Ammon's horn (tissue), 1 donor: ENCODE measurements around the gene ANKS1A.
"Not testable (repeated sequence)": the region's sequence is repeated elsewhere in the genome, so short reads cannot be mapped to it uniquely, and the experiment has no call there.

Experiments used
- DNase-seq: peaks from one replicate; pipeline ENCODE4 v3.0.0-alpha.2; 2016; ENCODE audit warnings: low spot score

The ANKS1A gene

DNA sequence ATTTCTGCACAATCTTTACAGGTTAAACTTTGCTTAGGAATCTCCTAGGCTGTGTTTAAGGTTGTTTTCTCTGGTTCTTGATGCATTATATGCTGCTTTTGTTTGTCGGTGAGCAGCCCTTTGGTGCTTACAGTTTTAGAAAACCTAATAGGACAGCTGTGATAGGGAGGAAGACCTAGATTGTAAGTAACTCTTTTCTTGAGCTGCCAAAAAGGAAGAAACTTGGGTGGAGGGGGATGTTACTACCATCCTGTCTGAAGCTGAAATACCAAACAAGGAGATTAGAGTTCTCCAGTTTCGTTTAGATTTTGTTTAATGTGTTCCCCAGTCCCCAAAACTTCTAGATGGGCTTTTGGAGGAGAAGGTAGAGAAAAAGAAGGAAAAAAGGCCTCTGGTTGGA lies 72.0 kb downstream of the ANKS1A start:
- DNase-seq = no peak

DNA sequence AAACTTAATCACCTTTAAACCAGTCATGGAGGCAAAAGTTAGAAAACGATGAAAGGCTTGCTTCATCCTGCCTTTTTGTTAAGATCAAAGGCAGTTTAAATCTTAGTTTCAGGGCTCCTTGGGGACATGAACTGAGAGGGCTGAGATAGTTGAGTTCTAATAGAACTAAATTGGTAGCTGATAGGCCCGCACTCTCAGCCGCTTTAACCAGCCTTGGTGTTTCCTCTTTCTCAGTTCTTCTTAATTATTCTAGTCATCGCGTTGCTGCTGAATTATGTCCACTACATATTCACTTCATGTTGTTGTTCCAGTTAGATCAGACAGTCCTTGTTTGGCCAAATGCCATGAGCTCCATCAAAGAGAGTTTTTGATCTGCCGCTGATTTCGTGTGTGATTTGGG lies 72.5 kb downstream of the ANKS1A start:
- DNase-seq = no peak

DNA sequence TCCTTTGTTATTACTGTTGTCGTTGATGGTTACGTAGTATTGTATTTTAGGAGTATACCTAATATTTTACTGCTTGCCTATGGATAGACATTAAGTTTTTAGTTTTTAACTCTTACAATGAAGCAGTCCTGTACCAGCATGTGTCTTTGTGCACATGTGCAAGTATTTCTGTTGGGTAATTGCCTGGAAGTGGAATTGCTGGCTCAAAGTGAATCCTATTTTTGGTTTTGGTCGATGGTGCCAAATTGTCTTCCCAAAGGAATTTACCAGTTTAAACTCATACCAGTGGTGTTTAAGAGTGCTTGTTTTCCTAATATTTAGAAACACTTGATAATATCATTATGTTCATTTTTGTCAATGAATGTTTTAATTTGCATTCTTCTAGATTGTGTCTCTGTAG lies 75.5 kb downstream of the ANKS1A start:
- no peak for DNase-seq

DNA sequence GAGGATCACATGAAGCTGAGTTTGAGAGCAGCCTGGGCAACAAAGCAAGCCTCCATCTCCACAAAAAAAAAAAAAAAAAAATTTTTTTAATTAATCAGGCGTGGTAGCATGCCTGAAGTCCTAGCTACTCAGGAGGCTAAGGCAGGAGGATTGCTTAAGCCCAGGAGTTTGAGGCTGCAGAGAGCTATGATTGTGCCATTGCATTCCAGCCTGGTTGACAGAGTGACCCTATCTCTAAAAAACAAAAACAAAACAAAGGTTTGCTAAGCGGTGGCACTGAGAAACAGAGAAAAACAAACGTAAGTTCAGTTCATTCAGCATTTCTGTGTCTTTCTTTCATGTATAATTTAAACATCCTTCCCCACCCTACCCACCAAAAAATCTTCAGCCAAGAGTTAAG lies 78.4 kb downstream of the ANKS1A start:
- DNase-seq = no peak

DNA sequence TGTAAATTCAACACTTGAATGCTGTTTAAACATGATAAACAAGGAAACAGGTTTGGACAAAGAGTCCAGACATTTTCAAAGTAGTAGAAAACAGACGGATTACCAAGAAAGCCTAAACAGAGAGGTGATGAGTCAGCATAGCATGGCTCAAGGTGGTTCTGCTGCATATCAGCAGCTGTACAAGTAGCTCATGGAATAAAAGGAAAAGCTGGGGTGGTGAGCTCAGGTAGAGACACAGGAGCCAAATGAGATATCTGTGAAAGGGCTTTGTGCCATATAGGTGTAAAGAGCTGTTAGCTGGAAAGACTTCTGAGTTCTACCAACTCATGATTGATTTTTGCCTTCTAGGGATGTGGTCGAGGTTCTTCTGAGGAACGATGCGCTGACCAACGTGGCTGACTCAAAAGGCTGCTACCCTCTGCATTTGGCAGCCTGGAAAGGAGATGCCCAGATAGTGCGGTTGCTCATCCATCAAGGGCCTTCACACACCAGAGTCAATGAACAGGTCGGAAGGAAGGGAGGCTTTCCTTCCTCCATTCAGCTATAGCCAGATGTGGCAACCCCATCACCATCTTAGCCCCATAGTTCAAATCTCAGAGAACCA lies 80.7 kb downstream of the ANKS1A start:
- DNase-seq = no peak

DNA sequence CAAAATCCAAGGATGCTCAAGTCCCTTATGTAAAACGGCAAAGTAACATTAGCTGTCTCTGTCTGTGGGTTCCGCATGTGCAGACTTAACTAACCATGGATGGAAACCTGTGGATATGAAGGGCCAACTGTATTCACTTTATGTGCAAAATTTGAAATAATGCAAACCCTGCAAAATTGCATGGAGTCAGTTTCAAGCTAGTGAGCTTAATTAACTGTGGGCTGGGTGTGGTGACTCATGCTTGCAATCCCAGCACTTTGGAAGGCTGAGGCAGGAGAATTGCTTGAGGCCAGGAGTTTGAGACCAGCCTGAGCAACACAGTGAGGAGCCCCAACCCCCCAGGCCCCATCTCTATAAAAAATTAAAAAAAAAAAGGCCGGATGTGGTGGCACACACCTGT lies 81.4 kb downstream of the ANKS1A start:
- DNase-seq = no peak

DNA sequence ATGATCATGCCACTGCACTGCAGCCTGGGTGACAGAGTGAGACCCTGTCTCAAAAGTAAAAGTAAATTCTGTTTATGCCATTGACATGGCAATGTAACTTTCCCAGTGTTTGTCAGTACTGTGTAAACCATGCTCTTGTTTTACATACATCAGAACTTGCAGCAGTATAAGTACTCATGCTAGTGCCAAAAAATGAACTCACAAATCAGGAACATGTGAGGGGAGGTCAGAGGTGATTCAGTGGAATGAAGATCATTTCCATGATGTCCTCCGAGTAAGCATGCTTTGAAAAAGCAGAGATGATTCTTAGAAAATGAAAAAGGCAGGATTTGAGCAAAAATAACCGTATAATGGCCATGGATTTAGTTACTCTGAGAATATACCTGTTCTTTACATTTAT lies 81.9 kb downstream of the ANKS1A start:
- DNase-seq = no peak

DNA sequence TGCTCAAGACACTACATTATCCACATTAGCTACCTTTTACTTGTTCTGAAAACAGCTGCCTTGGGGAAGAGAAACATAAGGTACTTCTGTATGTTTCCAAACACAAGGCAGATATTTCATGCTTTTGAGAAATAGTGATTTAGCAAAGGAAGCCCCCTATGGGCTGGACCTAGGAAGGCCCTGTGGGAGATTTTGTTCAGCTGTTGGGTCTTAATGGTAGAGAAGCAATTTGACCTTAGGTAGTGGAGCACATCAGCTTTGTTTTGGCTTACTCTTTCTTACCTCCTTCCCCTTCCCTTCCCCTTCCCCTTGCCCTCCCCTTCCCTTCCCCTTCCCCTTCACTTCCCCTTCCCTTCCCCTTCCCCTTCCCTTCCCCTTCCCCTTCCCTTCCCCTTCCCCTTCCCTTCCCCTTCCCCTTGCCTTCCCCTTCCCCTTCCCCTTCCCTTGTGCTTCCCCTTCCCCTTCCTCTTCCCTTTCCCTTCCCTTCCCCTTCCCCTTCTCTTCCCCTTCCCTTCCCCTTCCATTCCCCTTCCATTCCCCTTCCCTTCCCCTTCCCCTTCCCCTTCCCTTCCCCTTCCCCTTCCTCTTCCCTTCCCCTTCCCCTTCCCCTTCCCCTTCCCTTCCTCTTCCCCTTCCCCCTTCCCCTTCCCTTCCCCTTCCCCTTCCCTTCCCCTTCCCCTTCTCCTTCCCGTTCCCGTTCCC lies 84.6 kb downstream of the ANKS1A start:
- DNase-seq = no peak

DNA sequence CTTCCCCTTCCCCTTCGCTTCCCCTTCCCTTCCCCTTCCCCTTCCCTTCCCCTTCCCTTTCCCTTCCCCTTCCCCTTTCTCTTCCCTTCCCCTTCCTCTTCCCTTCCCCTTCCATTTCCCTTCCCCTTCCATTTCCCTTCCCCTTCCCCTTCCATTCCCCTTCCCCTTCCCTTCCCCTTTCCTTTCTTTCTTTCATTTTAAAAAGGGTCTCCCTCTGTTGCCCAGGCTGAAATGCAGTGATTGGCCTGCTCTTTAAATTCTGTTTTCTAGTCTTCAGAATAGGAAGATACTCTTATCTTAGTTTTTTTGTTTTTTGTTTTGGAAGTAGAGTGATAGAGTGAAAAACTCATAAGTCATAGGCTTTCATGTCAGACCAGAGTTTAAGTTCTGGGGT lies 85.2 kb downstream of the ANKS1A start:
- DNase-seq = no peak

DNA sequence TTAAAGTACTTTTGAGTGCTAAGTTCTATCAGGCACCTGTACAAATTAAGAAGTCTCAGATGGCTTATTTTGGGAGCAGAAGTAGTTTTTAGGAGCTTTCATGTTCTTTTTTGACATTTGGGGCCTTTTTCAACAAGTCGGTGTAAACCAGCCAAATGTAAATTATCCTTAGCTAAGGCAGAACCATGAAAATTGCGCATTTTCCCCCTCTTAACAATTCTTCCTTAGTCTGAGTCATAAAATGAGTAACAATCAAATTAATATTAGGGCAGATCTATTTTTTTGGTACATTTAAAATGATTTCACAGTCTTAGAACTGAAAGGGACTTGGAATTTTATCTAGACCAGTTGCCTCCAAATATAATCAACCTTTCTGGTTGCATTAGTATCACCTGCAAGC lies 87.2 kb downstream of the ANKS1A start:
- no peak for DNase-seq

DNA sequence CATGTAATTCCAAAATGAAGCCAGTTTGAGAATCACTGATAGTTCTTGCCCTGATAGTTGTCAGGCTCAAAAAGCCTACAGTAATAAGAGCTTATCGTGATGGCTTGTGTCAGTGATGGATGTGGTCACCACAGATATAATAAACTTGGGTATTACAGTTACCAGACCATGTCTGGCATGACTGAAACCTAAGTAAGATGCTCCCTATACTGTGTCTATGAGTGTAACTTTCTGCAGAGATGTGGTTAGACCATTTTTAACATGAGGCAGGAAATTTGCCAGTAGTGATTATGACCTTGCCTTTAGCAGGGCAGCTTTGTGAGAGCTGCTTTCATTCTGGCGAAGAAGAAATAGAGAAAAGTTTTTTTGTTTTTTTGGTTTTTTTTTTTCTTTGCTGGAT lies 90.2 kb downstream of the ANKS1A start:
- no peak for DNase-seq

DNA sequence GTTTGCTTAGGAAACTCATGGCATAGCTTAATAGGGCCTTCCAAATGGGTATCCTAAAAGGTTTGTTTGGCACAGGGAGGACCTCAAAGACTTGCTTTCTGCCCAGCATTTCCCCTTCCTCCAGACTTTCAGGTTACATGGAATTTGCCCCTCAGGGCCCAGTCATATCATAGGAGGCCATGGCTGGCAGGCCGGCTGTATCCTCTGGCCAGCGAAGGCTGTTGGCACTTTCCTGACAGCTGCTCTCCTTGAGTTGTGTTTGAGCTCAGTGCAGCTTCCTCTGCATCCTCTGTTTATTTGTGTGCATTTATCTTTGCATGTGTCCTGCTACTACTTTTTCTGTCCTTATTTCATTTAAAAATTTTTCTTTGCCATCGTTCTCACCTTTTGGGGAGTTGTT lies 90.9 kb downstream of the ANKS1A start:
- DNase-seq = no peak

DNA sequence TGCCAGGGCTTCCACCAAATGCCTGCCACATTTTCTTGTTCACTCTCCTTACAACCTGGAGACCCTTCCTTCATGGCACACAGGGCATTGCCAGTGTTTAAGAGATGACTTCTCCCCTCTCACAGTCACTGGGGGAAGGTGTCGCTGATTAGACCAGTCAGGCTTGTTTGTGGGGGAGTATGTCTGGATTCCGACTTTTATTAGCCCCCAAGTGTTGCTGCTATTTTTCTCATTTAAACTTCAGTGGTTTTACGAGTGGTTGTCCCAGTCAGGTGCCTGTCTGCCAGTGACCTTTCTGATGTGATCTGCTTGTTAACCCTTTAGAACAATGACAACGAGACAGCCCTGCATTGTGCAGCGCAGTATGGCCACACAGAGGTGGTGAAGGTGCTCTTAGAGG lies 92.3 kb downstream of the ANKS1A start:
- DNase-seq = no peak

DNA sequence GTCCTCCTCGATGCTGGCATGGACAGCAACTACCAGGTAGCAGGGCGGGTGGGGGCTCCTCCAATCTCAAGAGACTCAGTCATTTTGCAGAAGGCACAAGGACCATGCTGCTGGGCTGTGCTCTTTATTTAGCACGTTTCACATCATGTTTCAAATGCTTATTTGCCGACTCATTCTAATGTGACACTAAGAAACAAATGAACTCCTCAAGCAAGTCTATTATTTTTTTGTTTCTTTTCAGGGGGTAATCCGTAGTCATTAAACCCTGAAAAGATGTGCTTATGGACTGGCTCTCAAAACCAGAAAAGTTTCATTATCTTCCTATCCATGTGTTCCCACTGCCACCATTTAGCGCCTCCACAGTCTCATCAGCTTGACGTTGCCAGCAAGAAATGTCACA lies 92.9 kb downstream of the ANKS1A start:
- DNase-seq = no peak

DNA sequence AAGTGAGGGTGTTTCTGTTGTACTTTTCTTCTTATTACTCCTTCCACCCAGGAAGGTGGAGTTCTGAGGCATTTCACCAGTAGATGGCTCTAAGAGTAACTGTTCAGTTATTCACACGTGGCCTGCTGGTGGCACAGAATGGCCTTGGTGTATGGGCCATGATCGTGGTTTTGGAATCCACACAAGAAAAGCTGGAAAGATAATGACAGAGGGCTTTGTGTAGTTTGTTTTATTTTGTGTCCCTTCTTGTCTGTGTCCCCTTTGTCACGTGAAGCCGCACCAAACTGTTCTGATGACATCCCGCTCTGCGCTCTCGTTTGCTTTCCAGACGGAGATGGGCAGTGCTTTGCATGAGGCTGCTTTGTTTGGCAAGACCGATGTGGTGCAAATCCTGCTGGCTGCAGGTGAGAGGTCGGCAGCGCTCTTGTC lies 93.4 kb downstream of the ANKS1A start:
- peak; percentile 79 for DNase-seq

DNA sequence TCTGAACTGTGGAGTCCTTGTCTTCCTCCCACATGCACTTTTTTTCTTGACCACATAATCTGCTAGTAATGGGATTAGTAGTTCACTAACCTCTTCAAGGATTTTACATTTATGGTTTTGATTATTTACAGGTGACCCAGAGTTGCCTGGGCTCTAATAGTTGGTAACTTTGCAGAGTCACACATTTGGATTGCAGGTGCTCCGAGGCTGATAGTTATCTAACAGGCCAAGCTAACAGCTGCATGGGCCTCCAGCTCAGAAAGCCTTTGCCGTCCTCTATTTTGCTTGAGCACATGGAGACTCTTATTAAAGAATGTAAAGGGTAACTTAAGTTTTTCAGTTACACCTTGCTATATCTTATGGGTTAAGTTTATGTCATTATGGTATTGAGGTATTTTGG lies 95.4 kb downstream of the ANKS1A start:
- DNase-seq = no peak

DNA sequence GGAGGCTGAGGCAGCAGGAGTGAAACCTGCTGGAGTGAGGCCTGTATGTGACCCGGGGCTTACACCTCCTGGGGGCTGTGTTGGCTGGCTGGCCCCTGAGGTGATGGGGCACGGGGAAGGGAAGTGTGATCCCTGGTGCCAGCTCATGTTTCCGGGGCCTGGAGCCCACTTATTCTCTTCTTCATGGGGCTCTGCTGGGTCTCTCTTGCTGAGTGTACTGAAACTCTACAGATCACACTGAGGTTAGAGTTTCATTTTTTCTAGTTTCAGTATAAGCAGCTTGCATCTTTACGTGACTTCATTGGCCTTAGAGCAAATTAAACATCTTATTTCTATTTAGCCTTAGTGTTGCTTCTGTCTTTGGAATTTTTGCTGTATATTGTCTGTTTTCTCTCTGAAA lies 96.2 kb downstream of the ANKS1A start:
- no peak for DNase-seq

DNA sequence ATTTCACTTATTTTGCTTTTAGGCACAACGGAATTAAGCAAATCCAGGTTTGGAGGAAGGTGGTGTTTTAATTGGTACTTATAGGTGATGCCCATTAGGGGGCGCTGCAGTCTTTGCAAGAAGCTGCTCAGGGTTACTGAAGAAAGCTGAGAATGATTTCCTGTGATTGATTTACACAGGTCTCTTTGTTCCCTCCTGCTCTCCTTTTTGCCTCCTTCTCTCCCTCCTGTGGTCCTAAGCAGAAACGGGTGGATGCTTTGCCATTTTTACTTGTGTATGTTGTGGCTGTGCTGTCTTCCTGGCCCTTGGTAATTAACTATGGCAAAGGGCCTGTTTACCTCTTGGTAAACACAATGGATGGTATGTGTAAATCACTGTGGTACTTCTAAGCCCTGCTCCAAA lies 97.8 kb downstream of the ANKS1A start:
- DNase-seq = peak; percentile 88

DNA sequence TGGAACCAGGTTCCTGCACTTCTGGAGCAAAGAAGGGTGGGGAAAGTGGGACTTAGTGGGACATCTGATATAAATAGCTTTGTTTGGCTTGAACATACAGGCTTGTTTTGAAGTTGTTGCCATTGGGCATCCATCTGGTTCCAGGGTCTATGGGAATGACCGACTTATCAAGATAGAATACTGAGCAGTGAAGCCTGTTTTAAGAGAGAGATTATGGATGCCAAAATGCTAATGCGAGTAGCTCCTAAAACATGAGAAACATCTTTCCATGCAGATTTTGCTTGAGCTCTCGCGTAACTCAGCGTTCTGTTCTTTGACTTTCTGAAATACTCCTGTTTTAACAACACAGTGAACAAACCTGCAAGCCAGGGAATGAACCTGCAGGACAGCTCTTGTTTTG lies 98.5 kb downstream of the ANKS1A start:
- DNase-seq = no peak

DNA sequence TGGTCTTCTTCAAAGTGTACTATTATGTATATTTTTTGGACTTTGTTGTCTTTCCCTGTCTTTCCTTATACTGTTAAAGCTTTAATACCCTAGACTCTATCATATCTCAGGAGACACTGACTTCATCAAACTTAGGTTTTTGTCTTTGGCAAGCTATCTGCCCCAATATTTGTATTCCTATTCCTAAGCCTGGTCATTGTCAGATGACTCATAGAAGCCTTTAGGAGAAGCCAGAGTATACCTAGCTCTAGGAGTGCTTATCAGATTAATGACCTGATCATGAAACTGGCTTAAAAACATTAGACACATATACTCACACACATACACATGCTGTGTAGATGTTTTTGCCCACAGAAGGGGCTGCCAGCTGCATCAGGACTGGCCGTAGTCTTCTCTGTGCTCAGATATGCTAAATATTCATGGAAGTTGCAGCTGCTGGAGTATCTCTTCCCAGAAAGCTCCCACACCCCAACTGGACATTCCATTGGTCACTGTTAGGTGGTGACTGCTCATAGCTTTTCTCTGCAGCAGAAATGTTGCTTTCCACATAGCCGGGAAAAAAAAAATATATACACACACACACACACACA lies 102.0 kb downstream of the ANKS1A start:
- DNase-seq = no peak

DNA sequence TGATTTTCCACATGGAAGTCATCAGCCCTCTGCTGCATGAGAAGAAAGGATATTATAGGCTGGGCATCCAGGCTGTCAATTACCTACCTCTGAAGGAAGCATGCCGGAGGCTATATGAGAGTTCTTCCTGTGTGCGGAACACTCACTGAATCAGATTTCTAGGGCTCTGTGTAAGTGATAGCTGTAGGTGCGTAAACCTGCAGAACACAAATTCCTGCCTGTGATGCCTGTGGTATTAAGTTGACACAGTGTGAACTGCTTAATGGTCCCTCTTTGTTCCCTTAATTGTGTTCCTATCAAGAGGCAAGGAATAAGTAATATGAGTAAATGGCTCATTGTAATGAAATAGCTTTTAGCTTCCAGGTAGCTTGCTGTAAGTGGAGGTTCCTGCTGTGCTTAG lies 103.3 kb downstream of the ANKS1A start:
- DNase-seq = no peak

DNA sequence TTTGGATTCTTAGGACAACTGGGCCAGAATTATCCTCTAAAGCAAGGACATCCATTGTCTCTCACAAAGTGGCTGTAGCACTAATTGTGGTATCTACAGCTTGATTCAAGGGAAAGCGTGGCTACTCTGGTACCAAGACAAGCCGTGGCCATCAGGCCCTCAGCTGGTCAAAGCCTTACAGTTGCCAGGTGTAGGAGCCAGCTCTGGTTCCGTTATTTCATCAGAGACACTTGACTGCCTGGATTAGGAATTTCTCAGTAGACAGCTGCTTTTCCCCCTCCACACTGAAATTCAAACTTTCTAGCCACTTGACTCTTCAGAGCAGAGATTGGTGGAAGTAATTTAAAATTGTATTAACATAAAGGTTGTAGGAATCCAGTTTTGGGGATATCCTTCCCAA lies 104.2 kb downstream of the ANKS1A start:
- no peak for DNase-seq

DNA sequence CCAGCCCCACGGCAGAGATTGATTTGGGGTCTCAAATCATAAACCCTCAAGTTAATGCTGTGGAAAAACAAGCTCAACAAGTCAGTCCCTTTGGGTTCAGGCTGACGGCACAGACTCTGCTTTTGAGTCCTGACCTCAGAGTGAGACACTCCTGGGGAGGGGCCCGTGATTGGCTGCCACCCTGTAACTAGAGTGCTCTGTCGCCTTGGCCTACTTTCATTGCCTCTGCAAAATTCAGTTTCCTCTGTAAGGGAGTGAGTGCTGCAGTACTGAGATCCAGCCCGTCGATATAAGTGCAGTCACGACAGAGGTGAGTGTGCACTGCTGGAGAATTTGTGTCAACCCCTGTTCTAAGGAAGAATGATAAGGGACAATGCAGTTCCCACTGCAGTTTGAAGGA lies 105.6 kb downstream of the ANKS1A start:
- DNase-seq = no peak

DNA sequence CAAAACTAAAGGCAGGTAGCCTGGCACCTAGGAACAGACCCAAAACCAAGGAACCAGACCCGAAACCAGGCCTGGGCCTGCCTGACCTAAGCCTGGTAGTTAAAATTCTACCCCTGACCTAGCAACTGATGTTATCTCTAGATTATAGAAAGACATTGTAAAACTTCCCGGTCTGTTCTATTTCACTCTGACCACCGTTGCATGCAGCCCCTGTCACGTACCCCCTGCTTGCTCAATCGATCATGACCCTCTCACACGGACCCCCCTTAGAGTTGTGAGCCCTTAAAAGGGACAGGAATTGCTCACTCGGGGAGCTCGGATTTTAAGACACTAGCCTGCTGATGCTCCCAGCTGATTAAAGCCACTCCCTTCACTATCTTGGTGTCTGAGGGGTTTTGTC lies 109.4 kb downstream of the ANKS1A start:
- DNase-seq = not testable (repeated sequence)
